Rectal smooth muscle tissue (tissue), 1 donor: ENCODE results near the gene FAM53A.
"Not testable (repeated sequence)": the region's sequence is repeated elsewhere in the genome, so short reads cannot be mapped to it uniquely, and the experiment has no call there.

Experiments used
- H3K27ac ChIP-seq: one replicate; pipeline ENCODE4 v1.7.0; 2013; ENCODE audit warnings: low read depth, low read length, inconsistent platforms
- H3K27me3 ChIP-seq: one replicate; pipeline ENCODE4 v1.7.0; 2013; ENCODE audit warnings: low read length; ENCODE audit not compliant: control insufficient read depth, insufficient read depth
- H3K36me3 ChIP-seq: one replicate; pipeline ENCODE4 v1.7.0; 2013; ENCODE audit warnings: low read length; ENCODE audit not compliant: control insufficient read depth, insufficient read depth
- H3K4me1 ChIP-seq: one replicate; pipeline ENCODE4 v1.7.0; 2013; ENCODE audit warnings: low read length; ENCODE audit not compliant: control insufficient read depth, insufficient read depth
- H3K4me3 ChIP-seq: one replicate; pipeline ENCODE4 v1.7.0; 2013; ENCODE audit warnings: low read length
- H3K9ac ChIP-seq: one replicate; pipeline ENCODE4 v1.7.0; 2013; ENCODE audit warnings: low read length

Gene FAM53A

DNA sequence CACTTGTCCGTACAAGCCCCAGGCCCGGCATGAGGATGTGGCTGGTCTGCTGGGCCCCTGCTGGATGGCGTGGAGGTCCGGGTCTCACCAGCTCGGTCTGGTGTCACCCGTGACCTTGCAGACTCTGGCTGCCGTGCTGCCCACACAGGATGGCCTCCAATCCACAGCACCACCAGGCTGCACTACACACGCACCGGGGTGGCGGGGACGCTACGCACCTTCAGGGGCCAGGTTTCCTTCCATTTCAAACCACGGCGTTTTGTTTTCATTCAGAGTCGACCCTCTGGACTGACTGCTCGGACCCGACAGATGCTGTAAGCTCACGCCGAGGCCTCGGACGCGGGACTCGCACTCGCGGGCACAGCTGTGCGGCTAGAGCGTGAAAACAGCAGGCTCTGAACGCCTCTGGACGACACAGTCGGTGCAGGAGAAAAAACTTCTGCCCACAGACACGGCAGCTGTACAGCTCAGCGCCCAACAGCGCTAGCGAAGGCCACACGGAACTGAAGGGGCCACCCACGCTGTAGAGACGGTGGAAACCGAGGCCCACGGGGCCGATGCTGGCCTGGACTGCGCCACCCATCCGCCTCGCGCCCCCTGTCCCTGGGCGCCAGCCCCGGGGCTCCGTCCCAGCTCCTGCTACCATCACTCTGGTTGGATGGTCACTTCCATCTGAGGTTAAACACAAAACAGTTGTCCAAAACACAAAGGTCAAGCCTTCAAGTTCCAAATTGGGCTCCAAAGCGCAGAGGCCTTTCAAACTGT, 40.0 kb downstream of the FAM53A start:
- Histone ChIP-seq H3K4me1 (peaks cover 15% of the 10 kb centered on the region), H3K27ac (peak overlapping the region; percentile 90), H3K9ac (no peak overlapping the region), H3K27me3 (no peaks in the 10 kb centered on the region), H3K4me3 (no peak overlapping the region), H3K36me3 (no peaks in the 10 kb centered on the region)

GRCh38 chr4:1642196-1642951, 41.7 kb downstream of the FAM53A start:
- no peak overlapping the region for H3K9ac ChIP-seq
- no peak overlapping the region for H3K27ac ChIP-seq
- H3K4me3 ChIP-seq, result no peak overlapping the region
- no peaks in the 10 kb centered on the region for H3K36me3 ChIP-seq
- peaks cover 15% of the 10 kb centered on the region for H3K4me1 ChIP-seq
- H3K27me3 ChIP-seq, result no peaks in the 10 kb centered on the region

GRCh38 chr4:1641671-1642070, 42.4 kb downstream of the FAM53A start:
- no peak overlapping the region for H3K4me3 ChIP-seq
- no peak overlapping the region for H3K9ac ChIP-seq
- no peak overlapping the region for H3K27ac ChIP-seq
- peaks cover 15% of the 10 kb centered on the region for H3K4me1 ChIP-seq
- no peaks in the 10 kb centered on the region for H3K36me3 ChIP-seq
- H3K27me3 ChIP-seq, result no peaks in the 10 kb centered on the region

- H3K4me3 ChIP-seq, H3K27me3 ChIP-seq, H3K27ac ChIP-seq, H3K9ac ChIP-seq, H3K36me3 ChIP-seq: not testable (repeated sequence)
- H3K4me1 ChIP-seq, result peaks cover 15% of the 10 kb centered on the region
These were observed 43.2 kb downstream of the FAM53A start for GRCh38 chr4:1640716-1641503.

- Histone ChIP-seq H3K9ac (no peak overlapping the region), H3K4me1 (peaks cover 8% of the 10 kb centered on the region), H3K36me3 (no peaks in the 10 kb centered on the region), H3K27ac (no peak overlapping the region), H3K27me3 (no peaks in the 10 kb centered on the region), H3K4me3 (no peak overlapping the region)
These were observed 43.9 kb downstream of the FAM53A start for GRCh38 chr4:1640190-1640589.

- H3K36me3 ChIP-seq, result no peaks in the 10 kb centered on the region
- H3K4me3 ChIP-seq, result no peak overlapping the region
- H3K27me3 ChIP-seq, result no peaks in the 10 kb centered on the region
- peaks cover 3% of the 10 kb centered on the region for H3K4me1 ChIP-seq
- no peak overlapping the region for H3K9ac ChIP-seq
- H3K27ac ChIP-seq, result no peak overlapping the region
These were observed 44.7 kb downstream of the FAM53A start for GRCh38 chr4:1639299-1639868.

GRCh38 chr4:1638873-1639272, 45.2 kb downstream of the FAM53A start:
- H3K4me3 ChIP-seq, result no peak overlapping the region
- no peak overlapping the region for H3K9ac ChIP-seq
- no peak overlapping the region for H3K27ac ChIP-seq
- H3K4me1 ChIP-seq, result no peaks in the 10 kb centered on the region
- no peaks in the 10 kb centered on the region for H3K36me3 ChIP-seq
- H3K27me3 ChIP-seq, result no peaks in the 10 kb centered on the region

DNA sequence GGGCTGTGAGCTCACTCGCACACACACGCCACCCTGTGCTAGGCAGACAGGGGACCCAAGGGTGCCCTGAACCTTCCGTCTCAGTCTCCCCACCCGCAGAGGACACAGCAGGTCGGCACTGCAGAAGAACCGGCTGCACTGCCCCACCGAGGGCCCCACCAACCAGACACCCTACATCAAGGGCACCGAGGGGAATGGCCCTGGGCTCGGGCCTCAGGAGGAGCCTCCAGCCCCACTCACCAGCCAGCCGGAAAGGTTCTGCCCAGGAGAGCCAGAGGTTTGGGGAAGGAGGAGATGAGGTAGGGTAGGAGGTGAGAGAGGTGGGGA, 45.9 kb downstream of the FAM53A start:
- Histone ChIP-seq H3K27ac (no peak overlapping the region), H3K4me1 (no peaks in the 10 kb centered on the region), H3K9ac (no peak overlapping the region), H3K36me3 (no peaks in the 10 kb centered on the region), H3K27me3 (no peaks in the 10 kb centered on the region), H3K4me3 (no peak overlapping the region)

DNA sequence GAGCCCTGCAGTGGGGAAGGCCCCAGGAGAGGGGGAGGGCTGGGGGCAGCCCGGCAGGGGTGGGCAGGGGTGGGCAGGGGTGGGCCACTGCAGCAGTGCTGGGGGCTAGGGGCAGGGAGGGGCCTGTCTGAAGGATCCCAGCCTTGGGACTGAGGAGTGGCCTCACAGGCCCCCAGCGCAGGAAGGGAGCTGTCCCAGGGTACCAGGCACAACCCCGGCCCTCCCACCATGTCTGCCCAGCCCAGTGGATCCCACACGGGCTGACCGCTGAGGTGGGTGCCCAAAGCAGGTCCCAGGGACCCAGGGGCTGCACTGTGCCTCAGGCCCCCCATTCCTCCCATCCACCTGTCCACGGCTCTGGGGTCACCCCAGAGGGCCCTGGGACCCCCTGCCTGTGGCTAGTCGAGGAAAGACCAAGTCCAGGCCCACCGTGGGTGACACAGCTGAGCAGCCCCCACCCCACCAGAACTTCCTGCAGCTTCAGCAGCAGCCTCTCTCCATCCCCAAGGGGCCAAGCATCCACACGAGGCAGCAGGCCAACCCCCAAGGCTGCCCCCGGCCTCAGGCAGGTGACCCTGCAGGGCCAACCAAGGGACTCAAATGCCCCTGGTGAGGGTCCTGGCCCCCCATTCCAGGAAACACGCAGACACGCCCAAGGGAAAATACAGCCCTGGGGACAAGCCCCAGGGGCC, 46.4 kb downstream of the FAM53A start:
- Histone ChIP-seq H3K4me3 (no peak overlapping the region), H3K27me3 (no peaks in the 10 kb centered on the region), H3K36me3 (no peaks in the 10 kb centered on the region), H3K4me1 (no peaks in the 10 kb centered on the region), H3K27ac (no peak overlapping the region), H3K9ac (no peak overlapping the region)

DNA sequence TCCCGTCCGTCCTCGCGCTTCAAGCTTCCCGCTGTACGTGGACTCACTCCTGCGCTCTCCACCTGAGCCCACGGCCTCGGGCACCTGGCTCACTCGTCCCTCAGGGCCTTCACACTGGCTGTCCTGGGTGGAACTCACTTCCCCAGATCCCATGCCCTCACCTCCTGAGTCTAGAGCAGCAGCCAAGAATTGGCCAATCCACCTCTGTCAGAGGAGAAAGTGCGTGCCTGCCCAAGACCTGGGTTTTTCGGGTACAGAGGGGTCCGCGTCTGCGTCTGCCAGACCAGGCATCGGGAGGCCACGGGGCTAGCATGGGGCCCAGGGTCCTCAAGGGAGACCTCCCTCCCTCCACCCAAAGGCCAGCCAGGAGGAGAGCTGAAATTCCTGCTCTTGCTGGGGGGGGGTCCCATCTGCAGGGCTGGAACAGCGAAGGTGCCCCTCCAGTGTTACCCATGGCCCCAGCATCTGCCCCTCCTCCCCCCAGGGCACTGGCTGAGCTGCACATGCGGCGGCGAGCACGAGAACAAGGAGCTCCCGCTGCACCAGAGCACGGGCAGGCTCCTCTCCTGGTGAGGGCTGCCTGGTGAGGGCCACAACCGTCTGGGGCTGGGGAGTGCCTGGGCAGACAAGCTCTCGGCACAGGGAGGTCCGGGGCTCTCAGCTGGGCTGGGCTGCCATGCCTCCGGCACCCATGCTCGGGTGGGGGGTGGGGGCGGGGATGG, 47.5 kb downstream of the FAM53A start:
- H3K9ac ChIP-seq, result no peak overlapping the region
- H3K4me1 ChIP-seq, result no peaks in the 10 kb centered on the region
- no peak overlapping the region for H3K4me3 ChIP-seq
- no peak overlapping the region for H3K27ac ChIP-seq
- no peaks in the 10 kb centered on the region for H3K36me3 ChIP-seq
- H3K27me3 ChIP-seq, result no peaks in the 10 kb centered on the region

DNA sequence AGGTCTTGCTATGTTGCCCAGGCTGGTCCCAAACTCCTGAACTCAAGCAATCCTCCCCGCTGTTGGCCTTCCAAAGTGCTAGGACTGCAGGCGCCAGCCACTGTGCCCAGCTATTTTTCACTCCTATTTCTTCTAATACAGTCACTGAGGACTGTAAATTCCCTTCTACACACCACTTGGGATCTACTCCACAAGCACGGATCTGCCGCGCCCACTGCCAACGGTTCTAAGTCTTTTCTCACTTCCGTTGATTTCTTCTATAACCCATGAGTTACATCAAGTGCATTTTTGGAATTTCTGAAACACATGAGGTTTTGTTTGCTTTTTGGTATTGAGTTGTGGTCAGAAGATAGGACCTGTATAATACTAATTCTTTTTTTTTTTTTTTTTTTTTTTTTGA, 48.6 kb downstream of the FAM53A start:
- Histone ChIP-seq H3K4me1 (no peaks in the 10 kb centered on the region), H3K27ac (no peak overlapping the region), H3K27me3 (no peaks in the 10 kb centered on the region), H3K9ac (no peak overlapping the region), H3K4me3 (no peak overlapping the region), H3K36me3 (no peaks in the 10 kb centered on the region)
